SK-N-SH (cell line): ENCODE data around the gene ADCY6. TPM values are rescaled to one million over a fixed set of nuclear protein-coding genes. Genes with fewer than 3 reads are reported as not detected.

Source experiments
- CTCF ChIA-PET: fragments of 300-600, 350-600 bp; formaldehyde crosslinking; extraction: SDS; loops from one replicate; lab custom pipeline; 2021; lab: Yijun Ruan, JAX
- POLR2A ChIA-PET: fragments of 350-600 bp; sonication (Branson Sonifier 250); formaldehyde crosslinking; extraction: SDS; loops from one replicate; lab custom pipeline; 2020; ENCODE audit warnings: antibody characterized with exemption, inconsistent platforms; lab: Yijun Ruan, JAX
- DNase-seq: peaks from one replicate; pipeline ENCODE4 v3.0.0; 2012
- H2AFZ ChIP-seq: fragments of 200-600 bp; sonication (generic); 2 replicates; pipeline ENCODE4 v1.8.1; 2016; ENCODE audit warnings: antibody characterized with exemption, mild to moderate bottlenecking, low read depth
- H3F3A ChIP-seq: fragments of 200-600 bp; sonication (generic); replicated peaks from 2 replicates; pipeline ENCODE3; 2016; ENCODE audit warnings: antibody characterized with exemption, mild to moderate bottlenecking; ENCODE audit not compliant: insufficient read depth
- H3K27ac ChIP-seq, 2 experiments: fragments of 200-500 bp in 1 of 2; fragments of 200-600 bp in 1 of 2; sonication (Bioruptor generic) in 1 of 2; sonication (generic), shearing (Covaris generic) in 1 of 2; 2 replicates each; pipeline versions ENCODE4 v1.5.1 to v1.6.1; 2014 to 2016; ENCODE audit warnings: low read depth in 2 of 2, inconsistent platforms in 1 of 2, low read length in 1 of 2, mild to moderate bottlenecking in 1 of 2, mixed read lengths in 1 of 2
- H3K27me3 ChIP-seq: fragments of 200-600 bp; sonication (generic), shearing (Covaris generic); 2 replicates; pipeline ENCODE4 v1.6.1; 2016; ENCODE audit warnings: mixed run types; ENCODE audit not compliant: insufficient read depth
- H3K36me3 ChIP-seq, 2 experiments: fragments of 200-500 bp in 1 of 2; fragments of 200-600 bp in 1 of 2; sonication (Bioruptor generic) in 1 of 2; sonication (generic) in 1 of 2; replicated peaks in 1 of 2; 2 replicates each; pipeline versions ENCODE3 to v1.5.1; 2014 to 2016; ENCODE audit warnings: low read length in 1 of 2, mild to moderate bottlenecking in 1 of 2; ENCODE audit not compliant: insufficient read depth in 2 of 2, control insufficient read depth in 1 of 2
- H3K4me1 ChIP-seq, 2 experiments: fragments of 200-500 bp in 1 of 2; fragments of 200-600 bp in 1 of 2; sonication (Bioruptor generic) in 1 of 2; sonication (generic), shearing (Covaris generic) in 1 of 2; 2 replicates each; pipeline versions ENCODE4 v1.5.1 to v1.6.1; 2014 to 2016; ENCODE audit warnings: low read depth in 1 of 2, low read length in 1 of 2, mixed run types in 1 of 2; ENCODE audit not compliant: insufficient read depth in 2 of 2, control insufficient read depth in 1 of 2
- H3K4me2 ChIP-seq: fragments of 200-600 bp; sonication (generic), shearing (Covaris generic); 2 replicates; pipeline ENCODE4 v1.6.1; 2017; ENCODE audit warnings: mixed run types
- H3K4me3 ChIP-seq, 2 experiments: fragments of 200-500 bp in 1 of 2; fragments of 200-600 bp in 1 of 2; sonication (Bioruptor generic) in 1 of 2; sonication (generic), shearing (Covaris generic) in 1 of 2; 2 replicates each; pipeline versions ENCODE4 v1.5.1 to v1.8.1; 2014 to 2016; ENCODE audit warnings: low read depth in 2 of 2, inconsistent platforms in 1 of 2, low read length in 1 of 2, mild to moderate bottlenecking in 1 of 2, mixed read lengths in 1 of 2, moderate library complexity in 1 of 2
- H3K79me2 ChIP-seq: fragments of 200-600 bp; sonication (generic); 2 replicates; pipeline ENCODE4 v1.8.1; 2017; ENCODE audit warnings: mild to moderate bottlenecking; ENCODE audit not compliant: insufficient read depth
- H3K9ac ChIP-seq: fragments of 200-600 bp; sonication (generic); 2 replicates; pipeline ENCODE4 v1.6.1; 2017; ENCODE audit warnings: mixed run types
- H3K9me2 ChIP-seq: fragments of 200-600 bp; sonication (generic); 2 replicates; pipeline ENCODE4 v1.6.1; 2017; ENCODE audit warnings: mixed run types
- H3K9me3 ChIP-seq: fragments of 200-600 bp; sonication (generic); 2 replicates; pipeline ENCODE4 v1.6.1; 2017; ENCODE audit warnings: mixed run types, mild to moderate bottlenecking, moderate library complexity
- H4K20me1 ChIP-seq: fragments of 200-600 bp; sonication (generic); 2 replicates; pipeline ENCODE4 v1.6.1; 2017; ENCODE audit warnings: mild to moderate bottlenecking, mixed run types; ENCODE audit not compliant: insufficient read depth
- CHD2 ChIP-seq: fragments of 150-350 bp; IDR thresholded peaks from 2 replicates; pipeline ENCODE4 v1.6.1; 2018; ENCODE audit warnings: low read length; ENCODE audit not compliant: partially characterized antibody
- ELF1 ChIP-seq: IDR thresholded peaks from 2 replicates; pipeline ENCODE4 v1.4.0; 2012
- EP300 ChIP-seq, 2 experiments: IDR thresholded peaks; 2 replicates each; pipeline versions ENCODE4 v1.4.0 to v1.6.1; 2012; ENCODE audit warnings: borderline replicate concordance in 1 of 2, low read depth in 1 of 2, low read length in 1 of 2
- FOXJ3 ChIP-seq: sonication (generic); formaldehyde crosslinking; IDR thresholded peaks from 2 replicates; pipeline ENCODE4 v1.5.1; 2020; ENCODE audit warnings: mild to moderate bottlenecking, missing genetic modification reagents
- FOXM1 ChIP-seq: IDR thresholded peaks from 2 replicates; pipeline ENCODE4 v1.4.0; 2012; ENCODE audit warnings: low read depth, mild to moderate bottlenecking
- GABPA ChIP-seq: IDR thresholded peaks from 2 replicates; pipeline ENCODE4 v1.4.0; 2012; ENCODE audit warnings: low read depth, mild to moderate bottlenecking
- JUND ChIP-seq: IDR thresholded peaks from 2 replicates; pipeline ENCODE4 v1.4.0; 2012
- MXI1 ChIP-seq: IDR thresholded peaks from 2 replicates; pipeline ENCODE4 v1.6.1; 2012; ENCODE audit warnings: mild to moderate bottlenecking, low read depth, low read length, improper control_type of control experiment
- NFIC ChIP-seq: IDR thresholded peaks from 2 replicates; pipeline ENCODE4 v1.4.0; 2012; ENCODE audit warnings: borderline replicate concordance
- NRF1 ChIP-seq: IDR thresholded peaks from 2 replicates; pipeline ENCODE4 v1.6.1; 2012; ENCODE audit warnings: low read depth, mild to moderate bottlenecking, low read length
- POLR2AphosphoS5 ChIP-seq: IDR thresholded peaks from 2 replicates; pipeline ENCODE4 v1.6.1; 2012; ENCODE audit warnings: low read depth, low read length
- SIN3A ChIP-seq: IDR thresholded peaks from 2 replicates; pipeline ENCODE4 v1.6.1; 2012; ENCODE audit warnings: low read depth, mild to moderate bottlenecking, low read length, moderate library complexity, borderline replicate concordance
- SMC3 ChIP-seq: IDR thresholded peaks from 2 replicates; pipeline ENCODE4 v1.6.1; 2012; ENCODE audit warnings: low read depth, low read length, improper control_type of control experiment
- TAF1 ChIP-seq: IDR thresholded peaks from 2 replicates; pipeline ENCODE4 v1.6.1; 2012; ENCODE audit warnings: low read depth, mild to moderate bottlenecking, low read length, moderate library complexity, borderline replicate concordance
- TEAD4 ChIP-seq: IDR thresholded peaks from 2 replicates; pipeline ENCODE4 v1.4.0; 2012; ENCODE audit warnings: mild to moderate bottlenecking, borderline replicate concordance; ENCODE audit not compliant: insufficient read depth
- YY1 ChIP-seq: IDR thresholded peaks from 2 replicates; pipeline ENCODE4 v1.4.0; 2012; ENCODE audit warnings: low read depth, mild to moderate bottlenecking
- WGBS: methylation state at CpG from one replicate; pipeline ENCODE4 v1.1.6; 2017; ENCODE audit warnings: low lambda C conversion rate; 5-methylcytosine and 5-hydroxymethylcytosine counted together
- polyA plus RNA-seq, 3 experiments: library from polyadenylated mRNA; depleted of rRNA; stranded (reverse); fragments of >200 nt; gene quantifications; 2 replicates each; pipeline ENCODE4 v1.2.3, GENCODE V29; 2012
- TF ChIP-seq, protein P1 (sequence below): IDR thresholded peaks from 2 replicates; pipeline ENCODE4 v1.4.0; 2012; ENCODE audit warnings: low read depth, borderline replicate concordance
- TF ChIP-seq, protein P2 (sequence below): fragments of 200-600 bp; sonication (generic); IDR thresholded peaks from 2 replicates; pipeline ENCODE4 v1.6.1; 2017; ENCODE audit warnings: antibody characterized with exemption, mild to moderate bottlenecking, moderate library complexity
- TF ChIP-seq, protein P3 (sequence below): IDR thresholded peaks from 2 replicates; pipeline ENCODE4 v1.4.0; 2012; ENCODE audit warnings: low read depth, borderline replicate concordance
- TF ChIP-seq, protein P4 (sequence below): fragments of 150-350 bp; IDR thresholded peaks from 2 replicates; pipeline ENCODE4 v1.6.1; 2016; ENCODE audit warnings: mild to moderate bottlenecking, low read depth, low read length
- TF ChIP-seq, protein P5 (sequence below): IDR thresholded peaks from 2 replicates; pipeline ENCODE4 v1.4.0; 2012; ENCODE audit warnings: low read depth
- TF ChIP-seq, protein P6 (sequence below): IDR thresholded peaks from 2 replicates; pipeline ENCODE4; 2012
- TF ChIP-seq, protein P7 (sequence below): fragments of 150-350 bp; IDR thresholded peaks from 2 replicates; pipeline ENCODE4 v1.6.1; 2017; ENCODE audit warnings: antibody characterized with exemption, low read length, low read depth, borderline replicate concordance

Gene ADCY6
- polyA plus RNA-seq, 1 of the 3 experiments (the other 2 are of a cell fraction) = 36.0 TPM

DNA sequence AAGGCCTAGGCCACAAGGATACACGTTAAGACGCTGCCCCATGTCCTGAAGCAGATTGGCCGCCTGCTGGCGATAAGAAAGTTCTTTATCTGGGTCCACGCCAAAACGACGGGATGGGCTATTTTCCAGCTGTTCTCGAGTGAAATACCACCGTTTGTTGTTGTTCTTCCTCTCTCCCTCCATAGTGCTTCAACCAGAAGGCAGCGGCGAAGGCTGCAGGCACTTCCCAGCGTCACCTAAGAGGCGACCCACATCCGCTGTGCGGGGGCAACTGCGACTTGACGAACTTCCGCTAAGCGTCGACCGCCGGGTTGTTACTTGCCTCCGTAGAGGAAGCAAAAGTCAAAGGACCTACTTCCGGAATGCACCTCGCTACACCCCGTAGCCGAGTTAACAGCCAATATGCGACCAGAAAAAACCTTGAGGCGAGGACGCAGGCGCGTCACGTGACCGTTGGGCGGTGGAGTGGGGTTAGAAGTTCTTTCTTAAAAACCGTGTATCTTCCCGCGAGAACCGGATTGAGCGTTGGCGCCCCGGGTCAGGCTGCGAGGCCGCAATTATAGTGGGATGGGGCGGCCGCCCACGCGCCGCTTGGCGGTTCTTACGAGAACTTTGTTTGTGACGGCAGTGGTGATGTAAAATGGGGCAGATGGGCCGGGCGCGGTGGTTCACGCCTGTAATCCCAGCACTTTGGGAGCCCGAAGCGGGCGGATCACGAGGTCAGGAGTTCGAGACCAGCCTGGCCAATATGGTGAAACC is 72.2 kb downstream of the ADCY6 start, which contains the start of gene CCNT1:
Gene CCNT1, minus strand, starts transcription at position 215 of the 759 bp plus-strand sequence. Its CDS starts 32 bp downstream, at position 183.
- Histone ChIP-seq H3K4me3 (peak within 1 kb of the TSS; percentile 76 to 80), H3K9me3 (no peaks in the 10 kb centered on the region), H3F3A (peaks cover 21% of the 10 kb centered on the region), H3K27me3 (no peaks in the 10 kb centered on the region), H3K9ac (peak within 1 kb of the TSS; percentile 91), H3K4me1 (peaks cover 5 to 6% of the 10 kb centered on the region in 2 experiments; a peak in 2 of 4 replicates), H3K27ac (peak within 1 kb of the TSS; percentile 93), H4K20me1 (peaks cover 25% of the 10 kb centered on the region), H2AFZ (peak within 1 kb of the TSS; percentile 97), H3K79me2 (peaks cover 53% of the 10 kb centered on the region), H3K36me3 (peaks cover 15 to 32% of the 10 kb centered on the region in 2 experiments), H3K4me2 (peak within 1 kb of the TSS; percentile 77), H3K9me2 (no peaks in the 10 kb centered on the region)
- ChIA-PET POLR2A (no interaction called here), CTCF (interaction anchor here (1.2 to 3.0 kb wide), 4 partner anchors 34 to 98 kb away, joined by 4 to 12 read pairs (median 4); no protein-coding TSS in a partner anchor)
- WGBS = under 1% methylated on average over 48 of the region's 61 CpGs
- peak; percentile 96 for DNase-seq
- TF ChIP-seq, protein P1, sequence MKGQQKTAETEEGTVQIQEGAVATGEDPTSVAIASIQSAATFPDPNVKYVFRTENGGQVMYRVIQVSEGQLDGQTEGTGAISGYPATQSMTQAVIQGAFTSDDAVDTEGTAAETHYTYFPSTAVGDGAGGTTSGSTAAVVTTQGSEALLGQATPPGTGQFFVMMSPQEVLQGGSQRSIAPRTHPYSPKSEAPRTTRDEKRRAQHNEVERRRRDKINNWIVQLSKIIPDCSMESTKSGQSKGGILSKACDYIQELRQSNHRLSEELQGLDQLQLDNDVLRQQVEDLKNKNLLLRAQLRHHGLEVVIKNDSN = peak; percentile 99
- TF ChIP-seq, protein P2, sequence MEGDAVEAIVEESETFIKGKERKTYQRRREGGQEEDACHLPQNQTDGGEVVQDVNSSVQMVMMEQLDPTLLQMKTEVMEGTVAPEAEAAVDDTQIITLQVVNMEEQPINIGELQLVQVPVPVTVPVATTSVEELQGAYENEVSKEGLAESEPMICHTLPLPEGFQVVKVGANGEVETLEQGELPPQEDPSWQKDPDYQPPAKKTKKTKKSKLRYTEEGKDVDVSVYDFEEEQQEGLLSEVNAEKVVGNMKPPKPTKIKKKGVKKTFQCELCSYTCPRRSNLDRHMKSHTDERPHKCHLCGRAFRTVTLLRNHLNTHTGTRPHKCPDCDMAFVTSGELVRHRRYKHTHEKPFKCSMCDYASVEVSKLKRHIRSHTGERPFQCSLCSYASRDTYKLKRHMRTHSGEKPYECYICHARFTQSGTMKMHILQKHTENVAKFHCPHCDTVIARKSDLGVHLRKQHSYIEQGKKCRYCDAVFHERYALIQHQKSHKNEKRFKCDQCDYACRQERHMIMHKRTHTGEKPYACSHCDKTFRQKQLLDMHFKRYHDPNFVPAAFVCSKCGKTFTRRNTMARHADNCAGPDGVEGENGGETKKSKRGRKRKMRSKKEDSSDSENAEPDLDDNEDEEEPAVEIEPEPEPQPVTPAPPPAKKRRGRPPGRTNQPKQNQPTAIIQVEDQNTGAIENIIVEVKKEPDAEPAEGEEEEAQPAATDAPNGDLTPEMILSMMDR = peak; percentile 35; the same call in 1 of the 2 replicates
- TF ChIP-seq, protein P3, sequence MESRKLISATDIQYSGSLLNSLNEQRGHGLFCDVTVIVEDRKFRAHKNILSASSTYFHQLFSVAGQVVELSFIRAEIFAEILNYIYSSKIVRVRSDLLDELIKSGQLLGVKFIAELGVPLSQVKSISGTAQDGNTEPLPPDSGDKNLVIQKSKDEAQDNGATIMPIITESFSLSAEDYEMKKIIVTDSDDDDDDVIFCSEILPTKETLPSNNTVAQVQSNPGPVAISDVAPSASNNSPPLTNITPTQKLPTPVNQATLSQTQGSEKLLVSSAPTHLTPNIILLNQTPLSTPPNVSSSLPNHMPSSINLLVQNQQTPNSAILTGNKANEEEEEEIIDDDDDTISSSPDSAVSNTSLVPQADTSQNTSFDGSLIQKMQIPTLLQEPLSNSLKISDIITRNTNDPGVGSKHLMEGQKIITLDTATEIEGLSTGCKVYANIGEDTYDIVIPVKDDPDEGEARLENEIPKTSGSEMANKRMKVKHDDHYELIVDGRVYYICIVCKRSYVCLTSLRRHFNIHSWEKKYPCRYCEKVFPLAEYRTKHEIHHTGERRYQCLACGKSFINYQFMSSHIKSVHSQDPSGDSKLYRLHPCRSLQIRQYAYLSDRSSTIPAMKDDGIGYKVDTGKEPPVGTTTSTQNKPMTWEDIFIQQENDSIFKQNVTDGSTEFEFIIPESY = peak; percentile 97
- TF ChIP-seq YY1 (no peak; the same call in 1 of the 2 replicates), NFIC (no peak), FOXJ3 (CRISPR knock-in tag) (peak; percentile 52; the same call in 1 of the 2 replicates), CHD2 (peak; percentile 99), JUND (no peak), TAF1 (peak; percentile 45; the same call in 1 of the 2 replicates), FOXM1 (no peak), NRF1 (no peak), GABPA (peak; percentile 95), SMC3 (no peak), EP300 (IDR thresholded peaks at IDR 0.05; ENCODE audit: borderline replicate concordance in 1 of 2, low read depth in 1 of 2, low read length in 1 of 2) (no peak; a peak in 1 of 4 replicates), MXI1 (peak; percentile 83; the same call in 1 of the 2 replicates), TEAD4 (no peak), ELF1 (peak; percentile 94), POLR2AphosphoS5 (peak; percentile 80), SIN3A (peak; percentile 31; the same call in 1 of the 2 replicates)
- TF ChIP-seq, protein P4, sequence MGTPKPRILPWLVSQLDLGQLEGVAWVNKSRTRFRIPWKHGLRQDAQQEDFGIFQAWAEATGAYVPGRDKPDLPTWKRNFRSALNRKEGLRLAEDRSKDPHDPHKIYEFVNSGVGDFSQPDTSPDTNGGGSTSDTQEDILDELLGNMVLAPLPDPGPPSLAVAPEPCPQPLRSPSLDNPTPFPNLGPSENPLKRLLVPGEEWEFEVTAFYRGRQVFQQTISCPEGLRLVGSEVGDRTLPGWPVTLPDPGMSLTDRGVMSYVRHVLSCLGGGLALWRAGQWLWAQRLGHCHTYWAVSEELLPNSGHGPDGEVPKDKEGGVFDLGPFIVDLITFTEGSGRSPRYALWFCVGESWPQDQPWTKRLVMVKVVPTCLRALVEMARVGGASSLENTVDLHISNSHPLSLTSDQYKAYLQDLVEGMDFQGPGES = no peak
- TF ChIP-seq, protein P5, sequence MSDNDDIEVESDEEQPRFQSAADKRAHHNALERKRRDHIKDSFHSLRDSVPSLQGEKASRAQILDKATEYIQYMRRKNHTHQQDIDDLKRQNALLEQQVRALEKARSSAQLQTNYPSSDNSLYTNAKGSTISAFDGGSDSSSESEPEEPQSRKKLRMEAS = peak; percentile 79; the same call in 1 of the 2 replicates
- TF ChIP-seq, protein P6, sequence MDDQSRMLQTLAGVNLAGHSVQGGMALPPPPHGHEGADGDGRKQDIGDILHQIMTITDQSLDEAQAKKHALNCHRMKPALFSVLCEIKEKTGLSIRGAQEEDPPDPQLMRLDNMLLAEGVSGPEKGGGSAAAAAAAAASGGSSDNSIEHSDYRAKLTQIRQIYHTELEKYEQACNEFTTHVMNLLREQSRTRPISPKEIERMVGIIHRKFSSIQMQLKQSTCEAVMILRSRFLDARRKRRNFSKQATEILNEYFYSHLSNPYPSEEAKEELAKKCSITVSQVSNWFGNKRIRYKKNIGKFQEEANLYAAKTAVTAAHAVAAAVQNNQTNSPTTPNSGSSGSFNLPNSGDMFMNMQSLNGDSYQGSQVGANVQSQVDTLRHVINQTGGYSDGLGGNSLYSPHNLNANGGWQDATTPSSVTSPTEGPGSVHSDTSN = no peak
- TF ChIP-seq, protein P7, sequence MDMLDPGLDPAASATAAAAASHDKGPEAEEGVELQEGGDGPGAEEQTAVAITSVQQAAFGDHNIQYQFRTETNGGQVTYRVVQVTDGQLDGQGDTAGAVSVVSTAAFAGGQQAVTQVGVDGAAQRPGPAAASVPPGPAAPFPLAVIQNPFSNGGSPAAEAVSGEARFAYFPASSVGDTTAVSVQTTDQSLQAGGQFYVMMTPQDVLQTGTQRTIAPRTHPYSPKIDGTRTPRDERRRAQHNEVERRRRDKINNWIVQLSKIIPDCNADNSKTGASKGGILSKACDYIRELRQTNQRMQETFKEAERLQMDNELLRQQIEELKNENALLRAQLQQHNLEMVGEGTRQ = peak; percentile 92
